HCT116 (cell line): Measurements from ENCODE around the gene ABCA8.
"Not testable (repeated sequence)": the region's sequence is repeated elsewhere in the genome, so short reads cannot be mapped to it uniquely, and the experiment has no call there.

Experiments
- CTCF ChIP-seq, 3 experiments: fragments of 200-600 bp in 1 of 3; sonication (generic) in 1 of 3; IDR thresholded peaks in 2 of 3; conservative IDR thresholded peaks in 1 of 3; 2 replicates each; pipeline ENCODE4 v1.5.1; 2012 to 2017; ENCODE audit warnings: low read depth in 2 of 3, low read length in 2 of 3, antibody characterized with exemption in 1 of 3, borderline replicate concordance in 1 of 3, control low read depth in 1 of 3, mild to moderate bottlenecking in 1 of 3, mixed read lengths in 1 of 3, mixed run types in 1 of 3, moderate library complexity in 1 of 3; ENCODE audit not compliant: insufficient read depth in 1 of 3
- EZH2phosphoT487 ChIP-seq: fragments of 200-600 bp; IDR thresholded peaks from 2 replicates; pipeline ENCODE4 v1.6.1; 2018; ENCODE audit warnings: antibody characterized with exemption, borderline replicate concordance
- POLR2A ChIP-seq: IDR thresholded peaks from 2 replicates; pipeline ENCODE4 v1.7.0; 2011; ENCODE audit warnings: borderline replicate concordance; ENCODE audit not compliant: insufficient read depth, insufficient read length; ENCODE audit errors: extremely low read depth

GRCh38 chr17:68959117-68959516 is 3.9 kb upstream of the ABCA8 start:
- TF ChIP-seq POLR2A; EZH2phosphoT487; CTCF (IDR thresholded peaks at IDR 0.05 in 2 of 3, conservative IDR thresholded peaks at IDR 0.05 in 1 of 3; ENCODE audit: borderline replicate concordance in 1 of 3, insufficient read depth in 1 of 3, low read depth in 2 of 3, low read length in 2 of 3): not testable (repeated sequence)
